ENCODE measurements around the gene BABAM2. TPM values are rescaled to one million over a fixed set of nuclear protein-coding genes. Genes with fewer than 3 reads are reported as not detected.
A peak's percentile ranks its signal among the peaks of the same experiment; 100 is the strongest.

BABAM2 gene
- total RNA-seq, 1 donor from 2014 or later = 33.9 TPM

DNA sequence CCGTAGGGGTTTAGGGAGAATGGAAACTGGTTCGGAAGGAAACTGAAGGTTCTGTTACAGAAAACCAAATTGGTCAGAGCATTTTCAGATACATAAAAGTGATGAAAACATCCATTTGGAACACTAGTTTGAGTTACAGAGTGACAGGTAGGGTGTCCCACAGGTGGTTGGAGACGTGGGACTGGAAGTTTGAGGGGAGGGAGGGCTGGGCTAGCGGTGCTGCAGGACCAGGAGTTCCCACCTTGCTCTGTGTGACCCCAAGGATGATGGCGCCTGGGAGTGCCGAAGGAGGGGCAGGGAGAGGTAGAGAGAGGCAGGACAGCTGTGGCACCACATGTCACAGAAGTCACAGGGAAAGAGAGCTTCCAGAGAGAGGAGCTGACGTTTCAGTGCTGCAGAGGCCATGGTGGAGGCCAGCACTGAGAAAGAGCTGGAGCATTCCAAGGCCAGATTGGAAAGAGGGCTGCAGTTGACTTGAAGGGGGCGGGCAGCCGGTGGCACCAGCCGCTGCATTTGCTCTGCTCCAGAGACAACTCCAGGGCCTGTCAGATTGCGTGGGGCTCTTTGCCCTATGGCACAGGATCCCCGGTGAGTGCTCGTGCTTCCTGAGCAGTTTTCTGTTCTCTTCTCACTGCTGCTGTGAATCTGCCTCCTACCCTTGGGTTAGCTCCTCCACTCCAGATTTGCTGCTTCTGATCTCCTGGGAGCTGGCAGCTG lies 445.9 kb downstream of the BABAM2 start:
- Mint-ChIP-seq H3K9me3 (ENCODE audit: low read depth) (peaks cover under 1% of the 10 kb centered on the region), H3K36me3 (ENCODE audit: low read depth) (no peaks in the 10 kb centered on the region), H3K27me3 (ENCODE audit: low read depth) (no peaks in the 10 kb centered on the region), H3K27ac (ENCODE audit: unreplicated experiment) (no peak overlapping the region), H3K4me1 (ENCODE audit: low read depth) (peaks cover 66% of the 10 kb centered on the region), H3K4me3 (ENCODE audit: unreplicated experiment) (no peak overlapping the region)
- TF ChIP-seq, protein P1, sequence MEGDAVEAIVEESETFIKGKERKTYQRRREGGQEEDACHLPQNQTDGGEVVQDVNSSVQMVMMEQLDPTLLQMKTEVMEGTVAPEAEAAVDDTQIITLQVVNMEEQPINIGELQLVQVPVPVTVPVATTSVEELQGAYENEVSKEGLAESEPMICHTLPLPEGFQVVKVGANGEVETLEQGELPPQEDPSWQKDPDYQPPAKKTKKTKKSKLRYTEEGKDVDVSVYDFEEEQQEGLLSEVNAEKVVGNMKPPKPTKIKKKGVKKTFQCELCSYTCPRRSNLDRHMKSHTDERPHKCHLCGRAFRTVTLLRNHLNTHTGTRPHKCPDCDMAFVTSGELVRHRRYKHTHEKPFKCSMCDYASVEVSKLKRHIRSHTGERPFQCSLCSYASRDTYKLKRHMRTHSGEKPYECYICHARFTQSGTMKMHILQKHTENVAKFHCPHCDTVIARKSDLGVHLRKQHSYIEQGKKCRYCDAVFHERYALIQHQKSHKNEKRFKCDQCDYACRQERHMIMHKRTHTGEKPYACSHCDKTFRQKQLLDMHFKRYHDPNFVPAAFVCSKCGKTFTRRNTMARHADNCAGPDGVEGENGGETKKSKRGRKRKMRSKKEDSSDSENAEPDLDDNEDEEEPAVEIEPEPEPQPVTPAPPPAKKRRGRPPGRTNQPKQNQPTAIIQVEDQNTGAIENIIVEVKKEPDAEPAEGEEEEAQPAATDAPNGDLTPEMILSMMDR (IDR thresholded peaks at IDR 0.05) = no peak
- DNase-seq (ENCODE audit: low spot score) = no peak

DNA sequence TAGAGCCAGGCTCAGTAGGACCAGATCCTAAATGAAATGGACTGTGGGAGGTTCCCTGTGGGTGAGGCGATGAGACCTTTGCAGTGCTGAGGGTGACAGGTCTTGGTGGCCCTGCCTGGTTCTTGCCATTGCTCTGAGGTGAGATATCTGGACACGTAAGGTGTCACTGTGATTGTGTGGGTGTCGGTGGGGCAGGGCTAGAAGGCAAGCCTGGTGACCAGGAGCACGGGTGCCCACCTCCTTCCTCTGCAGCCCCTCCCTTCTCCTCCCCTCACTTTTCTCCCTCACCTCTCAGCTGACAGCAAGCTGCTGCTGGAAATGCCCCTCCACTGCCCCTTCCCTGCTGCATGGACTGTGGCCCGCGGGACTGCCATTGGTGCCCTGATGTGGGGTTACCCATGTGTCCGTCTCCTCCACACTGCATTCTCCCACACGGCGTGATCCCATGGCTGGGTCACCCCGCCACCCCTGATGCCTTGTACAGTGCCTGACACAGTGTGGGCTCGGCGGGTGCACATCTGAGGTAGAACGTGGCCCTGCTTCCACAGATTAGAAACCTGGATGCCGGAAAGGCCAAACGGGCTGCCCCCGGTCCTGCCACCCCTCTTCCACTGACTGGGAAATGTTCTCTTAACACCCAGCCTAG lies 446.6 kb downstream of the BABAM2 start:
- peak overlapping the region; percentile 97 for H3K27ac Mint-ChIP-seq (ENCODE audit: unreplicated experiment)
- peaks cover 73% of the 10 kb centered on the region for H3K4me1 Mint-ChIP-seq (ENCODE audit: low read depth)

DNA sequence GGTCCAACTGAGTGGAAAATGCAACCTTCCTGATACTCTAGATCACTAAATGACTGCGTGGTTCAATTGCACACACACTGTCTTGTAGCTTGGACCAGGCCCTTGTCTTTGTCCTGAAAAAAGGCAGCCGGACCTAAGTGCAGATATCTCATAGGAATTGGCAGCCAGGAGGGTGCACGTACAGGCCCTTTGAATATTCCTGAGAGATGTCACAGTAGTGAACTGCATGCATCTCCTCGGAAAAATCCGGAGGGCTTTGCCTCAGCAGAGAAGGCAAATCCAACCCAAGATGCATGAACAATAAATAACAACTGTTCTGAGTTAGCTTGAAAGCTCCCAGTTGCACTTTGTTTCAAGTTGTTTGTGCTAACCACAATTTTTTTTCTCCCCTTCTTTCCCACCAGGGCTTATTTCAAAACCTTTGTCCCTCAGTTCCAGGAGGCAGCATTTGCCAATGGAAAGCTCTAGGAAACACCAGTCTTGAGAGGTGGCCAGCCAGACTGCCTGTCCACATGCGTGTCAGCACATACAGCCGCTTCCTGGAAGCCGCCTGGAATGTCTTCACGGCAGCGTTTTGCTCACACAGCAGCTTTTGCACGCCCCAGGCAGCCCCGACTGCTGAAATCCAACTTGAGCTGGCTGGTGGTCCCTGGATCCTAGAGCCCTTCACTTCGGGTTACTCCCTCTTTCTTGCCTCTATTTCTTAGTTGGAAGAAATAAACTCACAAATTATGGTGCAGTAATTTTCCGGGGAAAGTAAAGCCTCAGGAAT lies 447.7 kb downstream of the BABAM2 start:
- Mint-ChIP-seq H3K27ac (ENCODE audit: unreplicated experiment) (peak overlapping the region; percentile 97), H3K4me1 (ENCODE audit: low read depth) (peaks cover 80% of the 10 kb centered on the region), H3K4me3 (ENCODE audit: unreplicated experiment) (no peak overlapping the region), H3K9me3 (ENCODE audit: low read depth) (no peaks in the 10 kb centered on the region), H3K36me3 (ENCODE audit: low read depth) (no peaks in the 10 kb centered on the region), H3K27me3 (ENCODE audit: low read depth) (no peaks in the 10 kb centered on the region)
- no peak for DNase-seq (ENCODE audit: low spot score)
- TF ChIP-seq, protein P1 (IDR thresholded peaks at IDR 0.05) = peak; percentile 31

More for the DNA sequence above, 446.6 kb downstream of the BABAM2 start:
- Mint-ChIP-seq H3K4me3 (ENCODE audit: unreplicated experiment) (no peak overlapping the region), H3K36me3 (ENCODE audit: low read depth) (no peaks in the 10 kb centered on the region), H3K27me3 (ENCODE audit: low read depth) (no peaks in the 10 kb centered on the region), H3K9me3 (ENCODE audit: low read depth) (no peaks in the 10 kb centered on the region)
- TF ChIP-seq, protein P1 (IDR thresholded peaks at IDR 0.05) = no peak
- no peak for DNase-seq (ENCODE audit: low spot score)

DNA sequence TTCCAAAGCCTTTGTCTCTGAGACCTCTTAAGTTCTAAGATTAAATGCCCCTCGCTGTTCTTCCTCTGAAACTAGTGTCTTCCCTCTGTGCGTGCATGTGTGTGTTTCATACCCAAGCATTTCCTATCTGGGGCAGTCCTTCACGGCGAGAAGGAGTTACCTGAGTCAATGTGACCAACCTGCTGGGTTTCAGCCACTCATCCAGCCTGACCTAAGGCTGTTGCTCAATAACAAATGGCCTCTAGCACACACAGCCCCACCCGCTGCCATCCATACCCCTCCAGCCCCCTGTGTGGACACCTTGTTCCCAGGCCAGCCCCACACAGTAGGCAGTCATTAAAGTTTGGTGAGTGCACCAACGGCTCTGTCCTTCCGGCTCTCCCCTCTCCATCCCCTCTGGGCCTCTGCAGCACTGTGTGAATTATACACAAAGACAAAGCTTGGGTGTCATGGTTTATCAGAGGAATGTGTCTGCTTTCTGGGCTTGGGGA lies 448.3 kb downstream of the BABAM2 start:
- Mint-ChIP-seq H3K27ac (ENCODE audit: unreplicated experiment) (peak overlapping the region; percentile 97), H3K4me3 (ENCODE audit: unreplicated experiment) (no peak overlapping the region), H3K27me3 (ENCODE audit: low read depth) (no peaks in the 10 kb centered on the region), H3K4me1 (ENCODE audit: low read depth) (peaks cover 80% of the 10 kb centered on the region), H3K36me3 (ENCODE audit: low read depth) (no peaks in the 10 kb centered on the region), H3K9me3 (ENCODE audit: low read depth) (no peaks in the 10 kb centered on the region)
- TF ChIP-seq, protein P1 (IDR thresholded peaks at IDR 0.05) = no peak
- DNase-seq (ENCODE audit: low spot score) = peak; percentile 66
